Activated CD4-positive, alpha-beta T cell treated with anti-CD3 and anti-CD28 coated beads for 36 hours (primary cell): Measurements from ENCODE around the gene TXNDC12. TPM values are rescaled to one million over a fixed set of nuclear protein-coding genes. Genes with fewer than 3 reads are reported as not detected.
"Not testable (repeated sequence)": the region's sequence is repeated elsewhere in the genome, so short reads cannot be mapped to it uniquely, and the experiment has no call there.

ENCODE experiments used
- ATAC-seq: fragments of 200-7000 bp; cut with Tn5 transposase; one replicate; pipeline ENCODE4 v1.10.0; 2021; ENCODE audit warnings: mild to moderate bottlenecking, moderate library complexity
- CTCF ChIA-PET: fragments of 350-600 bp; sonication (Branson Sonifier 250); formaldehyde crosslinking; loops from one replicate; lab custom pipeline; 2021; ENCODE audit warnings: antibody characterized with exemption; lab: Charles Lee
- POLR2A ChIA-PET: fragments of 350-600 bp; sonication (Branson Sonifier 250); formaldehyde crosslinking; loops from one replicate; lab custom pipeline; 2021; ENCODE audit warnings: antibody characterized with exemption, inconsistent platforms; lab: Charles Lee
- DNase-seq: peaks from one replicate; pipeline ENCODE4 v3.0.0-alpha.2; 2020
- H3K27ac Mint-ChIP-seq: one replicate; pipeline ENCODE4 v1.8.0; 2021; ENCODE audit warnings: mixed read lengths
- H3K27me3 Mint-ChIP-seq: one replicate; pipeline ENCODE4 v1.8.0; 2021; ENCODE audit warnings: mixed read lengths
- H3K36me3 Mint-ChIP-seq: one replicate; pipeline ENCODE4 v1.8.0; 2021; ENCODE audit warnings: low read depth, mixed read lengths
- H3K4me1 Mint-ChIP-seq: one replicate; pipeline ENCODE4 v1.8.0; 2021; ENCODE audit warnings: mixed read lengths
- H3K4me3 Mint-ChIP-seq: one replicate; pipeline ENCODE4 v1.8.0; 2021; ENCODE audit warnings: mild to moderate bottlenecking, moderate library complexity, mixed read lengths
- H3K9me3 Mint-ChIP-seq: one replicate; pipeline ENCODE4 v1.8.0; 2021; ENCODE audit warnings: low read depth, mixed read lengths
- intact Hi-C, 2 experiments: fragments of 100-400 bp; cut with DNase I in 1 of 2; cut with micrococcal nuclease in 1 of 2; formaldehyde crosslinking; loops; one replicate each; pipeline versions ENCODE4 v1.14.2 to v1.15.1; 2022 to 2024; cut with DNase I, micrococcal nuclease
- total RNA-seq, 2 experiments: library from RNA; stranded (reverse); gene quantifications; one replicate each; pipeline ENCODE4 v1.2.3, GENCODE V29; 2021

The TXNDC12 gene
- 10 to 100 TPM; 21.9 to 31.5 TPM for total RNA-seq

- H3K9me3 Mint-ChIP-seq: no peaks in the 10 kb centered on the region
- H3K4me3 Mint-ChIP-seq: peak within 1 kb of the TSS; percentile 91
- POLR2A ChIA-PET: interaction anchor here (0.6 to 1.8 kb wide), 6 partner anchors 10 to 348 kb away, joined by 3 to 8 read pairs (median 5); partner anchors contain the start of gene CC2D1B
- CTCF ChIA-PET: interaction anchor here (1.1 kb wide), 1 partner anchor 19 kb away, joined by 3 read pairs; no protein-coding TSS in a partner anchor
- H3K27me3 Mint-ChIP-seq: no peaks in the 10 kb centered on the region
- H3K4me1 Mint-ChIP-seq: peaks cover 44% of the 10 kb centered on the region
- DNase-seq (peak; percentile 82), ATAC-seq (peak; percentile 59)
- peak within 1 kb of the TSS; percentile 99 for H3K27ac Mint-ChIP-seq
- peaks cover 30% of the 10 kb centered on the region for H3K36me3 Mint-ChIP-seq
- intact Hi-C loops: loop anchor here (1.0 to 10.0 kb wide), 9 partner anchors 177 to 1784 kb away; partner anchors contain the start of genes CPT2 (in 1 of the 2), ECHDC2 (in 1 of the 2), NDC1 (in 1 of the 2) and NRDC (in 1 of the 2)
These were observed at the start of gene TXNDC12 for GRCh38 chr1:52055066-52055865. Gene TXNDC12 (minus strand): TSS chr1:52055191. CDS start chr1:52055096, 95 bp downstream.

GRCh38 chr1:52102336-52103013, 47.5 kb upstream of the TXNDC12 start:
- CTCF ChIA-PET: no interaction called here
- ATAC-seq (peak; percentile 39), DNase-seq (no peak)
- Mint-ChIP-seq H3K27me3 (no peaks in the 10 kb centered on the region), H3K27ac (no peak overlapping the region), H3K4me1 (peaks cover 7% of the 10 kb centered on the region), H3K4me3 (no peak overlapping the region), H3K36me3 (no peaks in the 10 kb centered on the region), H3K9me3 (no peaks in the 10 kb centered on the region)
- POLR2A ChIA-PET: no interaction called here
- intact Hi-C loops: loop anchor here in 1 of 2 experiments (10.0 kb wide), 1 partner anchor 728 kb away; no protein-coding TSS in a partner anchor

- no peaks in the 10 kb centered on the region for H3K9me3 Mint-ChIP-seq
- ATAC-seq: no peak
- H3K4me1 Mint-ChIP-seq: peaks cover 7% of the 10 kb centered on the region
- intact Hi-C loops: no loop called here
- no peaks in the 10 kb centered on the region for H3K27me3 Mint-ChIP-seq
- H3K36me3 Mint-ChIP-seq: no peaks in the 10 kb centered on the region
- no peak overlapping the region for H3K4me3 Mint-ChIP-seq
- ChIA-PET POLR2A (no interaction called here), CTCF (interaction anchor here (0.6 to 0.7 kb wide), 2 partner anchors 50 to 120 kb away, joined by 3 read pairs; no protein-coding TSS in a partner anchor)
- no peak for DNase-seq
- no peak overlapping the region for H3K27ac Mint-ChIP-seq
These were observed 43.3 kb upstream of the TXNDC12 start for GRCh38 chr1:52098139-52098871.

- H3K4me3 Mint-ChIP-seq: no peak overlapping the region
These were observed 41.2 kb upstream of the TXNDC12 start for GRCh38 chr1:52096216-52096615.

GRCh38 chr1:52094300-52094699, 39.3 kb upstream of the TXNDC12 start:
- ATAC-seq, H3K27ac Mint-ChIP-seq, intact Hi-C loops, H3K9me3 Mint-ChIP-seq, H3K4me1 Mint-ChIP-seq, H3K4me3 Mint-ChIP-seq, DNase-seq, H3K27me3 Mint-ChIP-seq: not testable (repeated sequence)
- ChIA-PET CTCF (interaction anchor here (0.7 kb wide), 1 partner anchor 8 kb away, joined by 3 read pairs; no protein-coding TSS in a partner anchor), POLR2A (interaction anchor here (0.6 to 1.1 kb wide), 2 partner anchors 36 to 194 kb away, joined by 3 to 4 read pairs; no protein-coding TSS in a partner anchor)
- H3K36me3 Mint-ChIP-seq: peaks cover 16% of the 10 kb centered on the region

More at GRCh38 chr1:52096216-52096615, 41.2 kb upstream of the TXNDC12 start:
- H3K9me3 Mint-ChIP-seq: no peaks in the 10 kb centered on the region
- no peaks in the 10 kb centered on the region for H3K27me3 Mint-ChIP-seq
- POLR2A ChIA-PET: no interaction called here
- ATAC-seq (no peak), DNase-seq (no peak)
- intact Hi-C loops: no loop called here
- no peaks in the 10 kb centered on the region for H3K4me1 Mint-ChIP-seq
- CTCF ChIA-PET: no interaction called here
- H3K36me3 Mint-ChIP-seq: peaks cover 3% of the 10 kb centered on the region
- H3K27ac Mint-ChIP-seq: no peak overlapping the region

- intact Hi-C loops: loop anchor here in 1 of 2 experiments (5.0 kb wide), 1 partner anchor 51 kb away; no protein-coding TSS in a partner anchor
- CTCF ChIA-PET, H3K27me3 Mint-ChIP-seq, DNase-seq, H3K9me3 Mint-ChIP-seq, H3K27ac Mint-ChIP-seq, H3K4me3 Mint-ChIP-seq, H3K4me1 Mint-ChIP-seq, ATAC-seq, POLR2A ChIA-PET: not testable (repeated sequence)
- peaks cover 45% of the 10 kb centered on the region for H3K36me3 Mint-ChIP-seq
These were observed 32.9 kb upstream of the TXNDC12 start for GRCh38 chr1:52087892-52088291.

GRCh38 chr1:52080014-52080415, 25.0 kb upstream of the TXNDC12 start:
- Mint-ChIP-seq H3K9me3 (no peaks in the 10 kb centered on the region), H3K4me1 (peaks cover 3% of the 10 kb centered on the region), H3K27ac (no peak overlapping the region), H3K27me3 (no peaks in the 10 kb centered on the region), H3K4me3 (no peak overlapping the region), H3K36me3 (peaks cover 8% of the 10 kb centered on the region)
- intact Hi-C loops: no loop called here
- ChIA-PET CTCF (interaction anchor here (0.6 to 0.9 kb wide), 2 partner anchors 52 to 254 kb away, joined by 3 read pairs; no protein-coding TSS in a partner anchor), POLR2A (no interaction called here)
- DNase-seq (no peak), ATAC-seq (no peak)

- H3K4me1 Mint-ChIP-seq, DNase-seq, H3K4me3 Mint-ChIP-seq, H3K27me3 Mint-ChIP-seq, H3K27ac Mint-ChIP-seq, POLR2A ChIA-PET, ATAC-seq, H3K9me3 Mint-ChIP-seq, intact Hi-C loops: not testable (repeated sequence)
- peaks cover 12% of the 10 kb centered on the region for H3K36me3 Mint-ChIP-seq
- CTCF ChIA-PET: interaction anchor here (0.7 kb wide), 1 partner anchor 10 kb away, joined by 3 read pairs; no protein-coding TSS in a partner anchor
These were observed 22.3 kb upstream of the TXNDC12 start for GRCh38 chr1:52077277-52077676.

- Mint-ChIP-seq H3K9me3 (no peaks in the 10 kb centered on the region), H3K4me1 (peaks cover 16% of the 10 kb centered on the region), H3K27ac (no peak overlapping the region), H3K4me3 (no peak overlapping the region), H3K27me3 (no peaks in the 10 kb centered on the region), H3K36me3 (peaks cover 27% of the 10 kb centered on the region)
- intact Hi-C loops: no loop called here
- ATAC-seq: no peak
- DNase-seq: no peak
- ChIA-PET CTCF (interaction anchor here (0.7 kb wide), 2 partner anchors 15 to 24 kb away, joined by 3 read pairs; no protein-coding TSS in a partner anchor), POLR2A (no interaction called here)
These were observed 17.3 kb upstream of the TXNDC12 start for GRCh38 chr1:52072291-52072690.

- POLR2A ChIA-PET: no interaction called here
These were observed 15.7 kb upstream of the TXNDC12 start for GRCh38 chr1:52070704-52071103.

More at GRCh38 chr1:52070704-52071103, 15.7 kb upstream of the TXNDC12 start:
- Mint-ChIP-seq H3K9me3 (no peaks in the 10 kb centered on the region), H3K27me3 (no peaks in the 10 kb centered on the region), H3K27ac (no peak overlapping the region), H3K4me1 (peaks cover 16% of the 10 kb centered on the region), H3K4me3 (no peak overlapping the region), H3K36me3 (peaks cover 27% of the 10 kb centered on the region)
- intact Hi-C loops: no loop called here
- DNase-seq (no peak), ATAC-seq (no peak)
- CTCF ChIA-PET: interaction anchor here (0.7 to 1.0 kb wide), 2 partner anchors 11 to 46 kb away, joined by 3 read pairs; no protein-coding TSS in a partner anchor
